Mammary epithelial cell (primary cell): ENCODE measurements around the gene ARHGAP5.

ENCODE experiments used
- EZH2 ChIP-seq: IDR thresholded peaks from 2 replicates; pipeline ENCODE4 v1.6.1; 2012; ENCODE audit warnings: low read length, inconsistent platforms, borderline replicate concordance
- TF ChIP-seq, protein P1 (sequence below), 2 donors: IDR thresholded peaks in 1 of 2; conservative IDR thresholded peaks in 1 of 2; 2 replicates each; pipeline ENCODE4 v1.5.1; 2011 to 2012; ENCODE audit warnings: inconsistent platforms in 2 of 2, low read length in 2 of 2, mild to moderate bottlenecking in 2 of 2, control low read depth in 1 of 2, low read depth in 1 of 2; ENCODE audit not compliant: insufficient read depth in 1 of 2; ENCODE audit errors: extremely low read depth in 1 of 2

DNA sequence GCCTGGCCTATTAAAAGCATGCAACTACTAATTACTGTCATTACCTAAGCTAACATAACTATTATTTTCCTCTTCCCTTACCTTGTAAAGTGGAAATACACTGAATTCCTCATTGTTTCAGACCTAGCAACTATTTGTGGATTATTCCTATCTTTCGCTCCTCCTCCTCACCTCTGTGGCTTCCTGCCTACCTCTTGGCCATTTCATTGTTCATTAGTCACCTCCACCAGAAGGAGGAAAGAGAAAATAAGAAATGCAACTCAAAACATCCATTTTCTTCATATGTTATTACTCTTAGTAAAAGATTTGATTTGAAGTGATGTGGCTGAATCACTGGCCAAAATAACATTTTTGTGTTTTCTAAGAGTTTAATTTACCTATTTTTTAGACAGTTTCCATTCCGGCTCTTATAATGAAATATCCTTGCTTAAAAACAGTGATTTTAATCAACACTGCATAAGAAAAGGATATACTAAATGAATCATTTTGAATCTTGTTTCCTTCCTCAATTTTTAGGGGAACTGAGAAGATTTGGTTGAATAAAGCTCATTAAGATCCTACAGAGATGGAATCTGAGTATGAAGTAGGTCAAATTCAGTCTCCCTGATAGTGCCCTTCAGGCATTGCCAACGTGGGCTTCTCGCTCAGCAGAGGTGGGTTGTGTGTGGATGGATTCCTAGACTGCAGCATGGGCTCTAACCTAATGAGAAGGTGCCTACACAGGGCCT lies 27.6 kb upstream of the ARHGAP5 start:
- TF ChIP-seq, protein P1, sequence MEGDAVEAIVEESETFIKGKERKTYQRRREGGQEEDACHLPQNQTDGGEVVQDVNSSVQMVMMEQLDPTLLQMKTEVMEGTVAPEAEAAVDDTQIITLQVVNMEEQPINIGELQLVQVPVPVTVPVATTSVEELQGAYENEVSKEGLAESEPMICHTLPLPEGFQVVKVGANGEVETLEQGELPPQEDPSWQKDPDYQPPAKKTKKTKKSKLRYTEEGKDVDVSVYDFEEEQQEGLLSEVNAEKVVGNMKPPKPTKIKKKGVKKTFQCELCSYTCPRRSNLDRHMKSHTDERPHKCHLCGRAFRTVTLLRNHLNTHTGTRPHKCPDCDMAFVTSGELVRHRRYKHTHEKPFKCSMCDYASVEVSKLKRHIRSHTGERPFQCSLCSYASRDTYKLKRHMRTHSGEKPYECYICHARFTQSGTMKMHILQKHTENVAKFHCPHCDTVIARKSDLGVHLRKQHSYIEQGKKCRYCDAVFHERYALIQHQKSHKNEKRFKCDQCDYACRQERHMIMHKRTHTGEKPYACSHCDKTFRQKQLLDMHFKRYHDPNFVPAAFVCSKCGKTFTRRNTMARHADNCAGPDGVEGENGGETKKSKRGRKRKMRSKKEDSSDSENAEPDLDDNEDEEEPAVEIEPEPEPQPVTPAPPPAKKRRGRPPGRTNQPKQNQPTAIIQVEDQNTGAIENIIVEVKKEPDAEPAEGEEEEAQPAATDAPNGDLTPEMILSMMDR (conservative IDR thresholded peaks at IDR 0.05 in 1 of 2, IDR thresholded peaks at IDR 0.05 in 1 of 2; ENCODE audit: extremely low read depth in 1 of 2, insufficient read depth in 1 of 2, low read depth in 1 of 2, low read length in 2 of 2): no peak
- no peak for TF ChIP-seq EZH2
